ENCODE measurements around the gene CSF2.
"Not testable (repeated sequence)": the region's sequence is repeated elsewhere in the genome, so short reads cannot be mapped to it uniquely, and the experiment has no call there.

CSF2 gene

GRCh38 chr5:132104556-132104955, 31.0 kb downstream of the CSF2 start:
- DNase-seq (ENCODE audit: insufficient read length, low spot score) (no peak), FAIRE-seq (no peak)

DNA sequence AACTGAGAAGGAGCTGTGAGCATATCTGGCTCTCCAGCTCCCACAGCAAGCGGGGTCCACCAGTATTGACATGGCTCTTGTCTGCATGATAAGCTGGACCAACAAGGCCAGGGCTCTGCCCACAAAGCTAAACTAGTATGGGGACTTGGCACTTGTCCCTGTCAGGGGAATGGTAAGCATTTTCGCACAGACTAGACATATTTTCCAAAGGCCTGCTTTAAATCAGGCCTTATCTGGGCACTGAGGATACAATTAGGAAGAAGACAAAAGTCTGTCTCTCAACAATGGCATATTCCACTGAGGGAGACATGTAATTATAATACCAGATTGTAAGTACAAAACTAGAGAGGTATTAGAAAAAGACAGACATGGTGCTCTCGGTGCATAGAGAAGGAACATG, 32.1 kb downstream of the CSF2 start:
- FAIRE-seq (no peak), DNase-seq (ENCODE audit: insufficient read length, low spot score) (no peak)

DNA sequence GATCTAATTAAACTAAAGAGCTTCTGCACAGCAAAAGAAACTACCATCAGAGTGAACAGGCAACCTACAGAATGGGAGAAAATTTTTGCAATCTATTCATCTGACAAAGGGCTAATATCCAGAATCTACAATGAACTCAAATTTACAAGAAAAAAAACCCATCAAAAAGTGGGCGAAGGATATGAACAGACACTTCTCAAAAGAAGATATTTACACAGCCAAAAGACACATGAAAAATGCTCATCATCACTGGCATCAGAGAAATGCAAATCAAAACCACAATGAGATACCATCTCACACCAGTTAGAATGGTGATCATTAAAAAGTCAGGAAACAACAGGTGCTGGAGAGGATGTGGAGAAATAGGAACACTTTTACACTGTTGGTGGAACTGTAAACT, 34.9 kb downstream of the CSF2 start:
- not testable (repeated sequence) for FAIRE-seq; DNase-seq (ENCODE audit: insufficient read length, low spot score)

- not testable (repeated sequence) for DNase-seq (ENCODE audit: insufficient read length, low spot score); FAIRE-seq
Observed at GRCh38 chr5:132108957-132109356, 35.4 kb downstream of the CSF2 start.

- FAIRE-seq (no peak), DNase-seq (ENCODE audit: insufficient read length, low spot score) (no peak)
Observed at GRCh38 chr5:132109494-132110053, 36.0 kb downstream of the CSF2 start.

DNA sequence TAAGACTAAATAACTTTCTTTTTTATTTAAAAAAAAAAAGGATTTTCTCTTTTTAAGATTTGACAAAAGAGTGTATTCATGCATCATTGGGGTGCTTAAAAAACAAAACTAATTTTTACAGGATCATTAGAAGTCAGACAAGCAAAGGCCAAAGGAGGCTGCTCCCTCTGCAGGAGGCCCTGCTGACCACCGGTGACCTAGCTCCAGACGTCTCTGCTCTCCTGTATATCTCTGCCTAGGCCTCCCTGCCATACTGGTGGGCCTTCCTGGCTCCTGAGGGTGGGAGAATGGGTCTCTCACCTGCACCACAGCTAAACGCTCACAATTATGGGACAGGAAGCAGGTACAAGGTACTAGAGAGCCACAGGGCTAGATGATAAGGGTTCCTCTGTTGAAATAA, 36.6 kb downstream of the CSF2 start:
- DNase-seq (ENCODE audit: insufficient read length, low spot score) (no peak), FAIRE-seq (no peak)

DNA sequence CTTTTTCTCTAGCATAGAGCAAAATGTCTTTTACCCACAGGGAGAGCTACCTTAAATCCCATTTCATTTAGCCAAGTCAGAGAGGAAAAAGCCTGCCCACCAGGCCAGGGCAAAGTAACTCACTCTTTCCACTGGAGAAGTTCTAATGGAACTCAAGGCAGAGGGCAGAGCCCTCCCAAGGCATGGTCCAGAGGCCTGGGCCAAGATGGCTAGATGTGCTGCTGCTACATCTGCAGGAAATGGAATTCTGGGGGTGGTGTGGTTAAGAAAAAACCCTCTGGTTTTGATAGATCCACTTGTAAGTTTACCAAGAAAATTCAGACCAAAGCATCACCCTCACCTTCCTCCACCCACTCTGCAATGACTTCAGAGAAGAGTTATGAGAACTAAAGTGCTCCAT, 37.3 kb downstream of the CSF2 start:
- FAIRE-seq: no peak
- no peak for DNase-seq (ENCODE audit: insufficient read length, low spot score)

GRCh38 chr5:132112111-132112510, 38.5 kb downstream of the CSF2 start:
- DNase-seq (ENCODE audit: insufficient read length, low spot score) (no peak), FAIRE-seq (no peak)

DNA sequence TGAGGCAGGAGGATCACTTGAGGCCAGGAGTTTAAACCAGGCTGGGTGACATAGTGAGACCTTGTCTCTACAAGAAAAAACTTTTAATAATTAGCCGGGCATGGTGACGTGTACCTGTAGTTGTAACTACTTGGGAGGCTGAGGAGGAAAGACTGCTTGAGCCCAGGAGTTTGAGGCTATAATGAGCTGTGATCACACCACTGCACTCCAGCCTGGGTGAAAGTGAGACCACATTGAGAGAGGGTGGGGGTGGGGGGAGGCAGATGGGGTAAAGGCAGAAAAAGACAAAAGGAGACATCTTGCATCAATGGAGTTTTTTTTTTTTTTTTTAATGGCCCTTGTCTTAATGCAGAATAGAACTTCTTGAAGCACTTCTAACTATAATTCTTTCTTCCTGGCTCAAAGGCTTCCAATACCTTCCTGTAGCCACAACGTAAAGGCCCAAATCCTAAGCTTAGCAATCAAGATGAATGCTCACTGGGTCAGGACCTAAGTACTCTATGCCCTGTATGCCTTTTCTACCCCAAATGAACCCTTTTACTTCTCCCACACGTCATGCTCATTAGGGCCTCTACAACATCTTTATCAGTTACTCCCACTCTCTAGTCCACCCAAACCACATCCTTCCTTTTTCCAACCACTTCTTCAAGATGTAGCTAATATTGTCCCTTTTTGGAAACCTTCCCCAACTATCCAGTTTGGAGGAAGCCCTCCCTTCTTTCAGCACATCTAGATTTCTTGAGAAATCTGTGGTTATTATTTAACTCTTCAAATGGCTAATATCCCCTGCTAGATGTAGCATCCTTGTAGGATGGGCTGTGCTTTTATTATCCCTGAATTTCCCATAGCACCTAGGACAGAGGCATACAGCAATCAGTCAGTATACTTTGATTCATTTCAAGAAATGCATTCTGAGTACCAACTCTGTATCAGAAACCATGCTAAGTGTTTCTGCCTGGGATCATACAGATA, 40.8 kb downstream of the CSF2 start:
- FAIRE-seq (no peak), DNase-seq (ENCODE audit: insufficient read length, low spot score) (no peak)

GRCh38 chr5:132115375-132115774, 41.8 kb downstream of the CSF2 start:
- DNase-seq (ENCODE audit: insufficient read length, low spot score): no peak
- no peak for FAIRE-seq

- FAIRE-seq (no peak), DNase-seq (ENCODE audit: insufficient read length, low spot score) (no peak)
Observed at GRCh38 chr5:132116072-132116471, 42.5 kb downstream of the CSF2 start.

GRCh38 chr5:132116909-132117489, 43.4 kb downstream of the CSF2 start:
- not testable (repeated sequence) for DNase-seq (ENCODE audit: insufficient read length, low spot score); FAIRE-seq

- DNase-seq (ENCODE audit: insufficient read length, low spot score); FAIRE-seq: not testable (repeated sequence)
Observed at GRCh38 chr5:132120717-132121116, 47.1 kb downstream of the CSF2 start.

GRCh38 chr5:132122971-132123370, 49.4 kb downstream of the CSF2 start:
- not testable (repeated sequence) for DNase-seq (ENCODE audit: insufficient read length, low spot score); FAIRE-seq

DNA sequence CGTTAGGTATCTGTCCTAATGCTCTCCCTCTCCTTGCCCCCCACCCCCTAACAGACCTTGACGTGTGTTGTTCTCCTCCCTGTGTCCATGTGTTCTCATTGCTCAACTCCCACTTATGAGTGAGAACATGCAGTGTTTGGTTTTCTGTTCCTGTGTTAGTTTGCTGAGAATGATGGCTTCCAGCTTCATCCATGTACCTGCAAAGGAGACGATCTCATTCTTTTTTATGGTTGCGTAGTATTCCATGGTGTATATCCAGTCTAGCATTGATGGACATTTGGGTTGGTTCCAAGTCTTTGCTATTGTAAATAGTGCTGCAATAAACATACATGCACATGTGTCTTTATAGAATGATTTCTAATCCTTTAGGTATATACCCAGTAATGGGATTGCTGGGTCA, 50.0 kb downstream of the CSF2 start:
- not testable (repeated sequence) for DNase-seq (ENCODE audit: insufficient read length, low spot score); FAIRE-seq

Measured in HTR-8/SVneo (cell line).